H1 (cell line): ENCODE results near the gene PAXX. TPM values are rescaled to one million over a fixed set of nuclear protein-coding genes. Genes with fewer than 3 reads are reported as not detected.

Experiments used
- CBX8 ChIP-seq: fragments of 300-800, 300-1000 bp; sonication (generic); IDR thresholded peaks from 2 replicates; pipeline ENCODE4 v1.7.1; 2016; ENCODE audit warnings: low read depth, low read length, borderline replicate concordance
- SIRT6 ChIP-seq: IDR thresholded peaks from one replicate; pipeline ENCODE4 v1.7.1; 2012; ENCODE audit warnings: low read length, inconsistent platforms
- polyA plus RNA-seq, 7 experiments: library from polyadenylated mRNA; depleted of rRNA in 3 of 7; stranded (reverse) in 5 of 7; unstranded in 2 of 7; fragments of >200 nt in 5 of 7; fragments of 200-250 nt in 2 of 7; gene quantifications; 1 replicate in 5 of 7; 2 replicates in 1 of 7; 4 replicates in 1 of 7; pipeline versions ENCODE4 v1.2.1 to v1.2.3, GENCODE V29; 2011 to 2013; ENCODE audit warnings: missing spikeins in 2 of 7, mixed read lengths in 2 of 7
- total RNA-seq: library from RNA; stranded (reverse); fragmentation: NEBNext Ultra II Directional; extraction: Animal tissue kit (Norgen Biotek cat#: 25700); gene quantifications from 2 replicates; pipeline ENCODE4 v1.2.1, GENCODE V29; 2021

PAXX gene
- total and polyA plus RNA-seq, 2 of the 8 experiments (the other 6 are each of a cell fraction or from before 2014, with no cell fraction given) = 43.4 to 45.9 TPM

DNA sequence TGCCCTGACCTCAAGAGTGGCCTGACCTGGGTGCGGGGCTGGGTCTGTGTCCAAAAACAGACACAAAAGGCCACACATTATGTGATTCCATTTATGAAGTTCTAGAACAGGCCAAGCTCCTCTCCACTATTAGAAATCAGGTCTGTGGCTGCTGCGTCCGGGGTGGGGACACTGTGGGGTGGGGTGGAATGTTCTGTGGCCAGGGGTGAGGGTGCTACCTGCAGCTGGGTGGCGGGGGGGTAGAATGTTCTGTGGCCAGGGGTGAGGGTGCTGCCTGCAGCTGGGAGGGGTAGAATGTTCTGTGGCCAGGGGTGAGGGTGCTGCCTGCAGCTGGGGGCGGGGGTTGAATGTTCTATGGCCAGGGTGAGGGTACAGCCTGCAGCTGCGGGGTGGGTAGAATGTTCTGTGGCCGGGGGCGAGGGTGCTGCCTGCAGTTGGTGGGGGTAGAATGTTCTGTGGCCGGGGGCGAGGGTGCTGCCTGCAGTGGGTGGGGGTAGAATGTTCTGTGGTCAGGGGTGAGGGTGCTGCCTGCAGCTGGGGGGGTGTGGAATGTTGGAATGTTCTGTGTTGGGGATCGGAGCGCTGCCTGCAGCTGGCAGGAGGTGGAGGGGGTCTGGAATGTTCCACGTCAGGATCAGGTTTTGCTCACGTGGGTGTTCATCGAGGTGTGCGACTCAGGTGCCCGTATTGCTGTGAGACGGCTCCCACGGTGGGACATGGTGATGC is 31.8 kb upstream of the PAXX start (continued):
- TF ChIP-seq CBX8 (no peak), SIRT6 (no peak)
- TF ChIP-seq, all 59 proteins: peak for 0
